CD4-positive, alpha-beta T cell treated with Interleukin-10 for 1 hour (primary cell): ENCODE results near the gene BNC2.

Source experiments
- DNase-seq: peaks from one replicate; pipeline ENCODE4 v3.0.0-alpha.2; 2020

BNC2 gene

GRCh38 chr9:16708656-16709435 is 161.6 kb downstream of the BNC2 start:
- DNase-seq, result no peak

DNA sequence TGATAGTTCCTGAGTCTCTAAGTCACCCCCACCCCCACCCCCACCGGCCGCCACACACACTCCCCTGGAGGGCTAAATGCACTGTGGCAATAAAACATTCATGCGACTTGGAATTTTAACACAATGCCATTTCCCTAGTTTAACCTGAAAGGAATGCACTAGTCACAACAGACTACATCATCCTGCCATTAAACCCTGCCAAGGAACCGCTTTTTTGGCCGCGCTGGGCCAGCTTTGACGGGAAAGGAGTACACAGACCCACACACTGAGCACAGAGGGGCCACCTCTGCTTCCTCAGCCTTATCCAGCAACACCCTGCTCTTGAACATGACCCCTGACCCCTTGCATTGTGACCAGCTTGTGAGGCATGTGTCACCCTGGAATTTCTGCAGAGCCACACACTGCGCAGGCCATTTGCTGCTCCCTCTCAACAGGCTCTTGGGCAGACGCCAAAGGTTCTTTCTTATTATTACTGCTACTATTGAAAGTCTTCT is 165.3 kb downstream of the BNC2 start:
- DNase-seq, result no peak

DNA sequence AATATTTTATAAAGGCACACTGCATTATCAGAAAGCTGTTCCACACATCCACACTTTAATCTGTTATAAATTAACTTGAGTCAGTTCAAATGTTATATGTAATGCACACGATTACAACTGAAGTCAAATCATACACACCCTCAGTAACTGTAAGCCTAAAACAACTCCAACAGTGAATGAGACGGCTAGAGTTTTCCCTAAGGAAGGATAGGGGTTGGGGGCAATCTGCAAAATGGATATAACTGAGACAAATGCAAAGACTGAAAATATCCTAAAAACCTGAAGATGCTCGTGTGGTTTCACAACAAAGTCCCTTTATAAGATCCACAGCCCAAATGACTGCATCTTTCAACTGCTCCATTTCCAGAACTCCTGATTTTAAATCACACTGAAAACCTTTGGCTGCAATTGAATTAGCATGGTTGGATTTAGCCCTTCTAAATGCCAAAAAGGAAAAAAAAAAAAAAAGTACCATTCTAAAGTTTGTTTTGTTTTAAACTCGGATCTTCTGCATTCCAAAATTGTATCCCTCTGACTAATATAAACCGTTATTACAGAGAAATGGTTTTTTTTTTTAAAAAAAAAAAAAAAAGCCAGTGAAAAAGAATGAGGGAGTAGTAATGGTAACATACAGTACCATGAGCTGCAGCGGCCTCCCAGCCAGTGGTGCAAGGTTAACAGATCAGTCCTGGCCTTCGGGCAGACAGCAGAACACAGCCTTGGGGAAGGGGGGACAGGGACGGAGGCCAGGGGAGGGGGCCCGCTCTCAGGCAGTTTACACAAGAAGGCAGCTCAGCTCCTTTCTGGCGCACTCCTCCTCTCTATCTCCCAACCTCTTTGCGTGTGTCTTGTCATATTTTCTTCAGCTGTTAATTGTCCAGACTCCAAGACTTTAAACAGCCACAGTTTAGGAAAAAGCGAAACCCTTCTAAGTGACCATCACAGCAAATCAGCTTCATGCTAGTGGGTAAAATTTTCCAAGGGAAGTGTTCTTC is 166.1 kb downstream of the BNC2 start:
- DNase-seq, result no peak

DNA sequence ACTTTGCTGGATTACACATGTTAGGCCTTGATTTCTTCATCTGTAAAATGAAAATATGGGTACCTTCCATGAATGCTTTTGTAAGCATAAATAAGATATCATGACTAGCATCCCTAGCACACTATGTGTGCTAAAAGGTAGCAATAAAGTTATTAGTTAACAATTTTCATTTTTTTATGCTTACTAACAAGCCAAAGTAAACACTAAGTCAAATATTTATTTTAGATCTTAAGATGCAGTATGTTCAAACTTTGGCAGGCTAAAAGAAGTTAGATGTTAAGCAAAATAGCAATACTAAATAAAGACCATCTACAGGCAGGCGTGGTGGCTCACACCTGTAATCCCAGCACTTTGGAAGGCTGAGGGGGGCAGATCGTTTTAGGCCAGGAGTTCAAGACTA is 169.1 kb downstream of the BNC2 start:
- no peak for DNase-seq

GRCh38 chr9:16693616-16694015 is 176.9 kb downstream of the BNC2 start:
- no peak for DNase-seq

GRCh38 chr9:16690628-16691027 is 179.8 kb downstream of the BNC2 start:
- no peak for DNase-seq

- no peak for DNase-seq
These were observed 180.3 kb downstream of the BNC2 start for GRCh38 chr9:16690205-16690604.

DNA sequence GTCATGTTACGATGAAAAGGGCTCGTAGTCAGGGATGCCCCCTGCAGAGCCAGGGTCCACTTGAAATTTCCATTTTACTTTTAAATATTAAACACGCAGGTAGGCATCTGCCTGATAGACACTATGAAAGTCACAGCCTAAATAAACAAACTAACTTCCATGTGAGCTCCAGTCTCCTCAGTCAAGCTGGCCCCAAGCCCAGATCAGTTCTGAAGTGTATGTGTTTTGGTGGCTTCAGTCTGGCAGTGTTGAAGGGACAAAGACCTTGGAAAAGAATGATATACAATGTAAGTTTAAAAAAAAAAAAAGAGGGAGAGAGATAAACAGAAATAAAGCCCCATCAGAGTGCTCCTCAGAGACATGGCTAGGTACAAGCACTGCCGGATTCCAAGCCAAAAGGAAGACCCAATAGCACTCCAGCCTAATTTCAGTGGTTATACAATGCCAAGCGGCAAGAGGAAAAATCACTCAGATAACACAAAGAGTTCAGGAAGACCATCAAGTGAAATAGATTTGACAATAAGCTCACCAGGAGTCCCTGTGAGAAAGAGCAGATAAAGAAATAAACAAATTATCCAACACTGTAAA is 181.0 kb downstream of the BNC2 start:
- no peak for DNase-seq

DNA sequence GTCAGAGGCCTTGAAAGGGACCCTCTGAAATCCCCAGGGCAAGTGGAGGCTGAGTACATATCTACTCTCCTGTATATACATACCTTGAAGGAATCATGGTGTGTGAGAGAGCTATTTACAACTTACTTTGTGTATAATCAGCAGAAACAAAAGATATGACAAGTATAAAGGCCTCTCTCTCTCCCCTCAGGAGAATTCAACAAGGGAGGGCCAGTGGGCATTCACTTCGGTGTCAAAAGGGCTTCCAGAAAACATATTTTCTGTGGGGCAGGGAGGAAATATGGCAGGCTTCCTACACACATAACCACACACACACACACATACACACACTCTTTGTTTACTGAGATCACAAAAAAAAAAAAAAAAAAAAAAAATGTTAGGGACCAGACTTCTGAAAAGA is 181.7 kb downstream of the BNC2 start:
- DNase-seq, result no peak

GRCh38 chr9:16687678-16688369 is 182.6 kb downstream of the BNC2 start:
- no peak for DNase-seq

- no peak for DNase-seq
These were observed 187.1 kb downstream of the BNC2 start for GRCh38 chr9:16683326-16683725.

GRCh38 chr9:16682273-16682672 is 188.2 kb downstream of the BNC2 start:
- no peak for DNase-seq

- DNase-seq, result no peak
These were observed 188.8 kb downstream of the BNC2 start for GRCh38 chr9:16681652-16681987.

GRCh38 chr9:16680975-16681651 is 189.4 kb downstream of the BNC2 start:
- no peak for DNase-seq

DNA sequence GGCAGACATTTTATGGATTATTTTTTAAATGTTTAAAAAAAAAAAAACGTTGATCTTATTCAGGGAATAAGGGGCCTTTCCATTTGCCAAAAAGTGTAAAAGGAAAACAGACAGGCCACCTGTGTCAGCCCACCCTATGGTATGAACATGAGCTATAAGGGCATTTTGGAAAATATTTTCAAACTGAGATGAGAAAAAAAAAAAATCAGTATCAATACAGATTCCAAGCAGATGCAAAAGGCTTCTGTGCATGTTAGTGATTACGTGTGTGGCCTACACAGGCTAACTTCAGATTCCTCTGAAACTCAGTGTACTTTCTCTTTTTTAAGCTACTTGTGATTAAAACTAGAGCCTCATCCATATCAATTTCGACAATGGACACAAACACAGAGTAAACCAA is 189.9 kb downstream of the BNC2 start:
- DNase-seq, result no peak

GRCh38 chr9:16679327-16679821 is 191.1 kb downstream of the BNC2 start:
- no peak for DNase-seq

DNA sequence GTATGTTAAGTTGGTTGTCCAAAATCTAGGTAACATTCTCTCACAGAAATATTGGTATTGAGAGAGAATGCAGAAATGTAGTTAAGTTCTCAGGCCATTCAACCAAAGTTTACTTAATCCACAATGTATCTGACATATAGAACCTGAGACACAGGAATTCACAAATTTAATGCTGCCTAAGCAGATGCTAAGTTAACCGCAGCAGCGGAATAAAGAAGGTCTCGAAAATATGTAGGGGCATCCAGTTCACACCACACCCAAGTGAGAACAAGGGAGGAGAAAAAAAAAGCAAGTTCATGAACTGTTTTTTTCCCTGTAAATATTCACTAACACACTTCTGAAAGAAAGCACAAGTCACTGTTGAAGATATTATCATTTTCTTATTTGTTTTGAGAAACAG is 194.0 kb downstream of the BNC2 start:
- no peak for DNase-seq

DNA sequence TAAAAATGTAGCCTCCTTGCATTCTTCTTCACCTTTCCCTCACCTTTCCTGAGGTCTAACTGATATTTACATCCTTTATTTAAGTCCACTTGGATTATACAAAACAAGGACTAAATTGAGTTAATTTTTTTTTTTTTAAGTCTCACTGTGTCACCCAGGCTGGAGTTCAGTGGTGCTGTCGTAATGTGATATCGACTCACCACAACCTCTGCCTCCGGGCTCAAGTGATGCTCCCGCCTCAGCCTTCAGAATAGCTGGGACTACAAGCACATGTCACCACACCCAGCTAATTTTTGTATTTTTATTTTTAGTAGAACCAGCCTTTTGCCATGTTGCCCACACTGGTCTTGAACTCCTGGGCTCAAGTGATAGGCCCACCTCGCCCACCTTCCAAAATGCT is 195.3 kb downstream of the BNC2 start:
- no peak for DNase-seq

- DNase-seq, result no peak
These were observed 197.3 kb downstream of the BNC2 start for GRCh38 chr9:16673171-16673570.

DNA sequence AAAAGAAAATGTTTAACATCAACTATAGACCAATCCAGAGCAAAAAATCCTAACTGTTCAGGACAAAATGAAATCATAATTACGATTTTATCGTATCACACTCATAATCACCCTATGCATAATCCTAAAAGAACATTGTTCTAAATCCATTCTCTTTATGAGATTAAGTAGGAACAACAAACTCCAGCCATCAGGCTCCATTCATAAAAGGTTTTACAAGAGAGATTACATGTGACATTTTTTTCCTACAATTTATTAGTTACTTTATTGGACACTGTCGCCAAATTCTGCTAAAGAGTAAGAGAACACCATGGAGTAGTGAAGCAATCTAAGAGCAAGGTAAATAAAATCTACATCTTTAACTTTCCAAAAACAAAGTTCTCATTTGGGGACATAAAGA is 198.0 kb downstream of the BNC2 start:
- no peak for DNase-seq

- DNase-seq, result no peak
These were observed 198.8 kb downstream of the BNC2 start for GRCh38 chr9:16671591-16672137.

DNA sequence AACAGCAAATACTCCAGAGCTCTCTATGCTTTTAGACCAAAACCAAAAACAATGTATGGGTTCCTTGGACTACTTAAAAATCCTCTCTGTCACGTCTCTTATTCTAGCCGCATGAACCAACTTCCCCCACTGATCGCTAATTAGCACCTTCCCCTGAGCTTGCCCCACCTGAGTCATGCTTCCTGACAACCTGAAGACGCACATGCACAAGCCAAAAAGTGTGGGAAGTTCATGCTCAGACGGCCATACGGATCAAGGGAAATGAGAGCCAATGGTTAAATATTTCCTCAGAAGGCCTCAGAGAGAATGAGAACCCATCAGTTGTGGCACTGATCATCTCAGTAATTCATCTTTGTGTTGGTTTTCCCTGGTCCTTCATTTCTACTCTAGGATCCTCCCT is 199.7 kb downstream of the BNC2 start:
- no peak for DNase-seq
